SH-SY5Y (cell line): Measurements from ENCODE around the gene PHF1.

ENCODE experiments used
- GATA2 ChIP-seq: IDR thresholded peaks from 2 replicates; pipeline ENCODE4 v1.6.1; 2011; ENCODE audit warnings: mild to moderate bottlenecking, low read depth, low read length
- GATA3 ChIP-seq: IDR thresholded peaks from 2 replicates; pipeline ENCODE4 v1.6.1; 2011; ENCODE audit warnings: low read depth, mild to moderate bottlenecking, low read length, moderate library complexity

- no peak for TF ChIP-seq GATA2
- TF ChIP-seq GATA3, result no peak
These were observed 39.6 kb downstream of the PHF1 start for GRCh38 chr6:33450434-33450833.
